H1 (cell line): Measurements from ENCODE around the gene SH2D7. TPM values are rescaled to one million over a fixed set of nuclear protein-coding genes. Genes with fewer than 3 reads are reported as not detected.

Experiments
- CTCF ChIA-PET: fragments of 300-600 bp; sonication (Branson Sonifier 250); formaldehyde crosslinking; loops from one replicate; lab custom pipeline; 2021; ENCODE audit not compliant: partially characterized antibody; lab: Charles Lee
- POLR2A ChIA-PET: fragments of 300-600 bp; sonication (Branson Sonifier 250); formaldehyde crosslinking; loops from one replicate; lab custom pipeline; 2021; ENCODE audit warnings: inconsistent platforms; ENCODE audit not compliant: partially characterized antibody; lab: Charles Lee
- DNase-seq, 2 experiments: peaks; one replicate each; pipeline versions ENCODE4 v3.0.0 to v3.0.0-alpha.2; 2010 to 2022; ENCODE audit warnings: low spot score in 2 of 2, low read depth in 1 of 2, mixed read lengths in 1 of 2
- FAIRE-seq: peaks from 2 replicates; lab custom pipeline; 2011; peaks lifted over from hg19 to GRCh38; lab: Jason Lieb, UNC
- H2AFZ ChIP-seq: 2 replicates; pipeline ENCODE4 v1.8.1; 2012; ENCODE audit warnings: low read length, inconsistent platforms
- H2AK5ac ChIP-seq: 2 replicates; pipeline ENCODE4 v1.6.1; 2013; ENCODE audit warnings: low read depth, low read length
- H2BK120ac ChIP-seq: replicated peaks from 2 replicates; pipeline ENCODE3; 2013; ENCODE audit warnings: low read depth, low read length, inconsistent platforms
- H2BK12ac ChIP-seq: 2 replicates; pipeline ENCODE4 v1.6.1; 2013; ENCODE audit warnings: low read depth, low read length
- H2BK15ac ChIP-seq: 2 replicates; pipeline ENCODE4 v1.6.1; 2013; ENCODE audit warnings: low read length
- H2BK20ac ChIP-seq: 2 replicates; pipeline ENCODE4 v1.6.1; 2013; ENCODE audit warnings: low read length
- H2BK5ac ChIP-seq: 2 replicates; pipeline ENCODE4 v1.6.1; 2013; ENCODE audit warnings: low read depth, low read length
- H3K14ac ChIP-seq: 2 replicates; pipeline ENCODE4 v1.6.1; 2013; ENCODE audit warnings: inconsistent platforms; ENCODE audit not compliant: insufficient read length
- H3K18ac ChIP-seq: 2 replicates; pipeline ENCODE4 v1.6.1; 2013; ENCODE audit warnings: low read length; ENCODE audit errors: extremely low read depth
- H3K23ac ChIP-seq: 2 replicates; pipeline ENCODE4 v1.6.1; 2013; ENCODE audit warnings: inconsistent platforms; ENCODE audit not compliant: insufficient read length
- H3K23me2 ChIP-seq: 2 replicates; pipeline ENCODE4 v1.6.1; 2013; ENCODE audit warnings: low read depth, low read length
- H3K27ac ChIP-seq: 2 replicates; pipeline ENCODE4 v1.6.1; 2011; ENCODE audit warnings: low read depth, low read length, inconsistent platforms
- H3K27me3 ChIP-seq, 4 experiments: replicated peaks in 1 of 4; 1 replicate in 1 of 4; 2 replicates in 3 of 4; pipeline versions ENCODE4 v1.6.1 to v1.8.1; 2011 to 2013; ENCODE audit warnings: low read length in 3 of 4, mild to moderate bottlenecking in 3 of 4, inconsistent platforms in 2 of 4, mixed read lengths in 2 of 4, moderate library complexity in 1 of 4; ENCODE audit not compliant: control insufficient read depth in 3 of 4, insufficient read depth in 3 of 4; ENCODE audit errors: extremely low read depth in 1 of 4
- H3K36me3 ChIP-seq, 4 experiments: 2 replicates each; pipeline versions ENCODE4 v1.6.1 to v1.8.1; 2011 to 2013; ENCODE audit warnings: mild to moderate bottlenecking in 4 of 4, low read length in 3 of 4, moderate library complexity in 2 of 4, control low read depth in 1 of 4, inconsistent platforms in 1 of 4; ENCODE audit not compliant: insufficient read depth in 4 of 4, control insufficient read depth in 2 of 4
- H3K4ac ChIP-seq: replicated peaks from 2 replicates; pipeline ENCODE3; 2013; ENCODE audit warnings: low read length, low read depth, mixed read lengths, inconsistent platforms; ENCODE audit not compliant: insufficient read length
- H3K4me1 ChIP-seq, 4 experiments: replicated peaks in 1 of 4; 1 replicate in 1 of 4; 2 replicates in 3 of 4; pipeline versions ENCODE4 v1.6.1 to v1.8.1; 2011 to 2013; ENCODE audit warnings: low read length in 3 of 4, inconsistent platforms in 2 of 4, mixed read lengths in 1 of 4; ENCODE audit not compliant: insufficient read depth in 4 of 4, control insufficient read depth in 3 of 4
- H3K4me2 ChIP-seq, 2 experiments: 2 replicates each; pipeline versions ENCODE4 v1.6.1 to v1.8.1; 2011 to 2013; ENCODE audit warnings: low read depth in 2 of 2, low read length in 2 of 2, control low read depth in 1 of 2, inconsistent platforms in 1 of 2, mild to moderate bottlenecking in 1 of 2; ENCODE audit not compliant: insufficient read depth in 1 of 2
- H3K4me3 ChIP-seq, 4 experiments: fragments of 200-600, 300-600 bp in 1 of 4; sonication (generic), shearing (Covaris generic), sonication (Bioruptor Twin) in 1 of 4; 2 replicates each; pipeline versions ENCODE4 v1.5.1 to v1.8.1; 2011 to 2016; ENCODE audit warnings: low read length in 4 of 4, low read depth in 3 of 4, control low read depth in 2 of 4, inconsistent platforms in 2 of 4, mild to moderate bottlenecking in 2 of 4, mixed read lengths in 1 of 4, moderate library complexity in 1 of 4; ENCODE audit not compliant: insufficient read depth in 2 of 4; ENCODE audit errors: extremely low read depth in 1 of 4
- H3K56ac ChIP-seq: replicated peaks from 2 replicates; pipeline ENCODE3; 2013; ENCODE audit warnings: low read depth, mild to moderate bottlenecking, mixed read lengths, low read length, inconsistent platforms; ENCODE audit not compliant: insufficient read length
- H3K79me1 ChIP-seq: 2 replicates; pipeline ENCODE4 v1.6.1; 2013; ENCODE audit warnings: low read depth, low read length, control low read depth
- H3K79me2 ChIP-seq, 2 experiments: 2 replicates each; pipeline versions ENCODE4 v1.6.1 to v1.8.1; 2012 to 2013; ENCODE audit warnings: low read length in 2 of 2, mild to moderate bottlenecking in 2 of 2, inconsistent platforms in 1 of 2; ENCODE audit not compliant: insufficient read depth in 2 of 2, control insufficient read depth in 1 of 2
- H3K9ac ChIP-seq, 4 experiments: replicated peaks in 1 of 4; 1 replicate in 1 of 4; 2 replicates in 3 of 4; pipeline versions ENCODE4 v1.6.1 to v1.8.1; 2011 to 2013; ENCODE audit warnings: low read depth in 3 of 4, low read length in 3 of 4, control low read depth in 2 of 4, mild to moderate bottlenecking in 2 of 4, moderate library complexity in 2 of 4, inconsistent platforms in 1 of 4; ENCODE audit errors: extremely low read depth in 1 of 4
- H3K9me3 ChIP-seq, 2 experiments: 2 replicates each; pipeline versions ENCODE4 v1.6.1 to v1.8.1; 2012 to 2013; ENCODE audit warnings: mild to moderate bottlenecking in 2 of 2, moderate library complexity in 2 of 2, control low read depth in 1 of 2, inconsistent platforms in 1 of 2, low read depth in 1 of 2, low read length in 1 of 2, mixed read lengths in 1 of 2; ENCODE audit not compliant: insufficient read depth in 2 of 2
- H4K20me1 ChIP-seq, 2 experiments: replicated peaks in 1 of 2; 2 replicates each; pipeline versions ENCODE3 to v1.8.1; 2011 to 2013; ENCODE audit warnings: inconsistent platforms in 2 of 2, low read length in 2 of 2, mild to moderate bottlenecking in 1 of 2; ENCODE audit not compliant: insufficient read depth in 2 of 2, control insufficient read depth in 1 of 2
- H4K5ac ChIP-seq: 2 replicates; pipeline ENCODE4 v1.6.1; 2013; ENCODE audit warnings: low read length, low read depth, mixed read lengths, inconsistent platforms; ENCODE audit not compliant: insufficient read length
- H4K8ac ChIP-seq: 2 replicates; pipeline ENCODE4 v1.8.0; 2013; ENCODE audit warnings: mild to moderate bottlenecking, moderate library complexity, low read length, inconsistent platforms; ENCODE audit not compliant: insufficient read depth; ENCODE audit errors: extremely low read depth
- H4K91ac ChIP-seq: replicated peaks from 2 replicates; pipeline ENCODE3; 2013; ENCODE audit warnings: low read length, mixed read lengths, inconsistent platforms; ENCODE audit not compliant: insufficient read length
- CBX8 ChIP-seq: fragments of 300-800, 300-1000 bp; sonication (generic); IDR thresholded peaks from 2 replicates; pipeline ENCODE4 v1.7.1; 2016; ENCODE audit warnings: low read depth, low read length, borderline replicate concordance
- HDAC2 ChIP-seq, 2 experiments: fragments of 300-600 bp in 1 of 2; sonication (generic) in 1 of 2; IDR thresholded peaks; 2 replicates each; pipeline ENCODE4 v1.6.1; 2011 to 2012; ENCODE audit warnings: low read depth in 2 of 2, low read length in 2 of 2, mild to moderate bottlenecking in 2 of 2, moderate library complexity in 2 of 2, borderline replicate concordance in 1 of 2, inconsistent platforms in 1 of 2
- JUN ChIP-seq: IDR thresholded peaks from 2 replicates; pipeline ENCODE4 v1.6.1; 2011; ENCODE audit warnings: low read depth, mild to moderate bottlenecking, improper control_type of control experiment, low read length
- JUND ChIP-seq: IDR thresholded peaks from 2 replicates; pipeline ENCODE4 v1.6.1; 2011; ENCODE audit warnings: mild to moderate bottlenecking, improper control_type of control experiment, low read length
- RNF2 ChIP-seq: fragments of 200-900, 300-1000 bp; sonication (generic); IDR thresholded peaks from 2 replicates; pipeline ENCODE4 v1.7.1; 2016; ENCODE audit warnings: borderline replicate concordance, low read depth, mild to moderate bottlenecking, antibody characterized with exemption, low read length; ENCODE audit not compliant: poor library complexity, severe bottlenecking; ENCODE audit errors: missing control alignments
- SAP30 ChIP-seq: fragments of 300-600 bp; sonication (generic); IDR thresholded peaks from 2 replicates; pipeline ENCODE4 v1.7.1; 2012; ENCODE audit warnings: low read length, moderate library complexity, mild to moderate bottlenecking, inconsistent platforms; ENCODE audit not compliant: insufficient read depth, insufficient replicate concordance
- SP4 ChIP-seq: IDR thresholded peaks from 2 replicates; pipeline ENCODE4 v1.6.1; 2012; ENCODE audit warnings: low read length, inconsistent platforms
- TEAD4 ChIP-seq: IDR thresholded peaks from 2 replicates; pipeline ENCODE4 v1.6.1; 2012; ENCODE audit warnings: low read depth, low read length, inconsistent platforms, mixed read lengths
- ZNF274 ChIP-seq: IDR thresholded peaks from 2 replicates; pipeline ENCODE4 v1.7.0; 2012; ENCODE audit warnings: low read length, borderline replicate concordance; ENCODE audit errors: extremely low read depth
- WGBS, 2 experiments: shearing (Covaris generic) in 1 of 2; methylation state at CpG; one replicate each; pipeline versions ENCODE4 v1.1.6 to v1.1.7; 2013 to 2015; ENCODE audit warnings: low lambda C conversion rate in 2 of 2, mixed read lengths in 2 of 2, inconsistent platforms in 1 of 2, low coverage in 1 of 2, missing lambda C conversion rate in 1 of 2; ENCODE audit not compliant: insufficient replicate concordance in 2 of 2, insufficient coverage in 1 of 2, insufficient read length in 1 of 2; ENCODE audit errors: extremely low coverage in 1 of 2, missing lambda C conversion rate in 1 of 2; 5-methylcytosine and 5-hydroxymethylcytosine counted together
- polyA plus RNA-seq, 7 experiments: library from polyadenylated mRNA; depleted of rRNA in 3 of 7; stranded (reverse) in 5 of 7; unstranded in 2 of 7; fragments of >200 nt in 5 of 7; fragments of 200-250 nt in 2 of 7; gene quantifications; 1 replicate in 5 of 7; 2 replicates in 1 of 7; 4 replicates in 1 of 7; pipeline versions ENCODE4 v1.2.1 to v1.2.3, GENCODE V29; 2011 to 2013; ENCODE audit warnings: missing spikeins in 2 of 7, mixed read lengths in 2 of 7
- total RNA-seq: library from RNA; stranded (reverse); fragmentation: NEBNext Ultra II Directional; extraction: Animal tissue kit (Norgen Biotek cat#: 25700); gene quantifications from 2 replicates; pipeline ENCODE4 v1.2.1, GENCODE V29; 2021

The SH2D7 gene
- total and polyA plus RNA-seq, 2 of the 8 experiments (the other 6 are each of a cell fraction or from before 2014, with no cell fraction given), result not detected

- Histone ChIP-seq H3K36me3 (no peaks in the 10 kb centered on the region; a peak in 2 of 8 replicates), H3K4me2 (no peak overlapping the region), H3K79me2 (peaks cover 0 to under 1% of the 10 kb centered on the region in 2 experiments; a peak in 1 of 4 replicates), H2BK20ac (no peak overlapping the region), H2BK120ac (no peak overlapping the region), H2AK5ac (no peak overlapping the region), H3K4ac (no peak overlapping the region), H3K23me2 (no peaks in the 10 kb centered on the region; the same call in 1 of the 2 replicates), H4K91ac (no peak overlapping the region), H2AFZ (no peak overlapping the region), H3K18ac (no peak overlapping the region), H3K79me1 (0 out of 2 replicates have a peak, but pooled peaks cover 2% of the 10 kb centered on the region), H3K27me3 (no peaks in the 10 kb centered on the region), H3K4me1 (peaks cover 2 to 12% (median 8%) of the 10 kb centered on the region in 4 experiments), H4K20me1 (peaks cover 0 to 10% of the 10 kb centered on the region in 2 experiments), H4K8ac (no peak overlapping the region), H3K9ac (no peak overlapping the region), H3K14ac (no peak overlapping the region), H3K56ac (no peak overlapping the region), H2BK12ac (no peak overlapping the region), H4K5ac (no peak overlapping the region), H3K9me3 (no peaks in the 10 kb centered on the region), H3K23ac (no peak overlapping the region), H3K27ac (no peak overlapping the region), H2BK15ac (no peak overlapping the region), H2BK5ac (no peak overlapping the region), H3K4me3 (no peak overlapping the region)
- no peak for DNase-seq
- TF ChIP-seq CBX8 (no peak), JUND (no peak), TEAD4 (no peak), RNF2 (no peak), SAP30 (no peak), ZNF274 (no peak), HDAC2 (IDR thresholded peaks at IDR 0.05; ENCODE audit: borderline replicate concordance in 1 of 2, low read depth in 2 of 2, low read length in 2 of 2) (no peak), JUN (no peak), SP4 (no peak)
- 96% methylated on average over 5 of the region's 5 CpGs; no CpG with 5 or more reads in 1 of the 2 experiments for WGBS, 2 experiments
- ChIA-PET CTCF (interaction anchor here (1.3 to 2.8 kb wide), 4 partner anchors 10 to 56 kb away, joined by 3 to 11 read pairs (median 4); no protein-coding TSS in a partner anchor), POLR2A (no interaction called here)
- FAIRE-seq, result no peak
Observed at GRCh38 chr15:78052545-78052944, 39.8 kb upstream of the SH2D7 start.
